GM18861 (cell line): ENCODE measurements around the gene PRKAG1.

Experiments used
- ATAC-seq: cut with Tn5 transposase; IDR thresholded peaks from one replicate; pipeline ENCODE4 v1.9.1; 2021; ENCODE audit not compliant: unreplicated experiment

PRKAG1 gene

DNA sequence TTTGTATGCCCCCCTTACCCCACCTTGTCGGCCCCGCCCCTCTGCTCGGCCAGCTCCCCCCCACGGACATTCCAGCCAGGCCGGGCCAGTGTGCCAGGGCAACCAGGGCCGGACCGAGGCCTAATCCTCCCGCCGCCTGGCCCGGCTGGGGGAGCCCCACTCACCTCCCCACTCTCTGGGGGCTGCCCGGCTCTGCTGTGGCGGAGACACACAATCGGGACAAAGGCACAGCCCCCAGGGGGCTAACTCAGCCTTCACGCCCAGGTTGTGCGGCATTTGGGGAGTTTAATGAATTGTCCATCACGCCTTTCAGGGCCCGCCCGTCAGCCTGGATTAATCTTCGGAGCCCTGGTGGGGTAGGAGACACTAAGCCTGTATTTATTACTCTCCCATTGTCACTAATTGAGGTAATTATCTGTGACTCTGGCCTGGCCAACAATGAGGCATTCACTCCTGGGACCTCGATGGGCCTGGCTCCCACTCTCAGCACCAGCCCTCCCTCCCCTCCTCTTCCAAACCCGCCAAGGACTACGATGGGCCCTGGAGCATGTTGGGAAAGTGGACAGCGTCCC is 31.8 kb downstream of the PRKAG1 start:
- ATAC-seq, result no peak

DNA sequence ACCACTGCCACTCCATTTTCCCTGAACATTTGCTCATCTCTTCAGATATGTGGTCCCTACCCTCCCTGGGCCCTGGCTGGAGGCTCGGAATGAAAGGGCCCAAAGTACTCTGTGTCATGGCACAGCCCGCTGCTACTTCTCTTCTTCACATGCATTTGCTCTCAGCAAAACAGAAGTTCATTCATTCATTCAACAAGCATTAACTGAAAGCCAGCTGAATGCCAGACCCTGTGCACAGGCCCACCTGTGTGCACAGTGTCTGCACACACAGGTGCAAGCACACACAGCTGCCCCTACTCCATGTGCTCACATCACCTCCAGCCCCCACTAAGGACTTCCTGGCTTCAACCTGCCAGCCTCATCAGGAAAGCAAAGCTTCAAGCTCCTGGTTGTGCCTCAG is 32.7 kb downstream of the PRKAG1 start:
- ATAC-seq, result no peak

DNA sequence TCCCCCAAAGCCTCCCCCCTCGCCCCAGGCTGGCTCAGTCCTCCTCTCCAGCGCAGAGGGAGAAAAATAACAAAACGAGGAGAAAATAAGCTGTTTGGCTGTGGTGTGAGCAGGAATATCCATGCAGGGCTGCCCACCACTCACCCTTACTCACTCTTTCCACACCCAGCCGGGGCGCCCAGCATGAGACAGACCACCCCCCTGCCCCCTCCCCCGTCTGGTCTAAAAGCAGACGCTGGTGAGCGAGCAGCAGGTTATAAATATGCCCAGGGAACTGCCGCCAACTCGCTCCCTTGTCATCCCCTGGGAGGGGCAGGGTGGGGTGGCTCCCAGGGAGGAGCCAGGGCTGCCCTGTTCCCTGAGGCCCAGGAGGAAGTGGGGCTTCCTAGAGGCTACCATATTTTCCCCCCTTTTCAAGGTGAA is 33.1 kb downstream of the PRKAG1 start:
- no peak for ATAC-seq

DNA sequence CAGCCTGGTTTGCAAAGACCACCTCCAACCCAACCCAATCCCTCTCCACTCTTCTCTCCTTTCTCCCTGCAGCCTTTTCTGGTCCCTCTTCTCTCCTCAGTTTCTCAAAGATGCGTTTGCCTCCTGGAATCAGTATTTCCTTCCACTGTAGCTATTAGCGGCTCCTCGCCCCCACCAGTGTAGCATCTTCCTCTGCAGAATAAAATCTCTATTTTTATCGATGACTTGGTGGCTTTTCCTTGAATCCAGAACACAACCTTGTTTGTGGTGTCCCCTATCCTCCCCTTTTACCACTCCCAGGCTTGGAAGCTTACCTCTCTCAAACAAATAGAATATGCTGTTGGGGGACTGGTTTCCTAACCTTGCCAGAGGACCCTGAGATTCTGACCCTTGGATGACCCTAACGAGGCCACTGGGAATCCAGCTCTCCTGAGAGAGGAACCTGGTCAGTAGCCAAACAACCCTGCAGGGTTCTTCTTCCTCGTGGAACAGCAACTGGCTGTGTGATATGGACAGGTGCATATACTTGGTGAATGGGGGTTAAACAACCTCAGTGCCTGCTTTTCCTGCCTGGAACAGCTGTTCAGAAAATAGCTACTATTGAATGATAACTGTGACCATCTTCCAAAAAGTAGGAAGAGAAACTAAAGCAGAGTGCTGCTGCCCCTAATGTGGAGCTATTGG is 36.0 kb downstream of the PRKAG1 start:
- no peak for ATAC-seq

DNA sequence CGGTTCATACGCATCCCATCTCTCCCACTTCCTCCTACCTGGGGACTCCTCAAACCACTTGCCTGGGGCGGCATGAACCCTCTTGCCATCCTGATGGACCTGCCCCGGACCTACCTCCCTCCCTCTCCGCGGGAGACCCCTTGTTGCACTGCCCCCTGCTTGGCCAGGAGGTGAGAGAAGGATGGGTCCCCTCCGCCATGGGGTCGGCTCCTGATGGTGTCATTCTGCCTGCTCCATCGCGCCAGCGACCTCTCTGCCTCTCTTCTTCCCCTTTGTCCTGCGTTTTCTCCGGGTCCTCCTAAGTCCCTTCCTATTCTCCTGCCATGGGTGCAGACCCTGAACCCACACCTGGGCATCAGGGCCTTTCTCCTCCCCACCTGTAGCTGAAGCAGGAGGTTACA is 36.8 kb downstream of the PRKAG1 start:
- ATAC-seq, result no peak

DNA sequence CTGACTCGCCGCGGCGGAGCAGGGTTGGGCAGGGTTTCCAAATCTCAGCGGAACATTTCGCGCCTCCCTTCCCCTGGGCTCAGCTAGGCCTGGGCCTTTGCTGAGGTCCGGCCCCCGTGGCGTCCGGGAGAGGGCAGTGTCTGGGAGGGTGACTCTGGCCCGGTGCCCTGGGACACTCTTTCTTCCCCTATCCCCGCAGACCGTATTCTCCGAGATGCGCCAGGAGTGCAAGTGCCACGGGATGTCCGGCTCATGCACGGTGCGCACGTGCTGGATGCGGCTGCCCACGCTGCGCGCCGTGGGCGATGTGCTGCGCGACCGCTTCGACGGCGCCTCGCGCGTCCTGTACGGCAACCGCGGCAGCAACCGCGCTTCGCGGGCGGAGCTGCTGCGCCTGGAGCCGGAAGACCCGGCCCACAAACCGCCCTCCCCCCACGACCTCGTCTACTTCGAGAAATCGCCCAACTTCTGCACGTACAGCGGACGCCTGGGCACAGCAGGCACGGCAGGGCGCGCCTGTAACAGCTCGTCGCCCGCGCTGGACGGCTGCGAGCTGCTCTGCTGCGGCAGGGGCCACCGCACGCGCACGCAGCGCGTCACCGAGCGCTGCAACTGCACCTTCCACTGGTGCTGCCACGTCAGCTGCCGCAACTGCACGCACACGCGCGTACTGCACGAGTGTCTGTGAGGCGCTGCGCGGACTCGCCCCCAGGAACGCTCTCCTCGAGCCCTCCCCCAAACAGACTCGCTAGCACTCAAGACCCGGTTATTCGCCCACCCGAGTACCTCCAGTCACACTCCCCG is 37.4 kb downstream of the PRKAG1 start:
- no peak for ATAC-seq

DNA sequence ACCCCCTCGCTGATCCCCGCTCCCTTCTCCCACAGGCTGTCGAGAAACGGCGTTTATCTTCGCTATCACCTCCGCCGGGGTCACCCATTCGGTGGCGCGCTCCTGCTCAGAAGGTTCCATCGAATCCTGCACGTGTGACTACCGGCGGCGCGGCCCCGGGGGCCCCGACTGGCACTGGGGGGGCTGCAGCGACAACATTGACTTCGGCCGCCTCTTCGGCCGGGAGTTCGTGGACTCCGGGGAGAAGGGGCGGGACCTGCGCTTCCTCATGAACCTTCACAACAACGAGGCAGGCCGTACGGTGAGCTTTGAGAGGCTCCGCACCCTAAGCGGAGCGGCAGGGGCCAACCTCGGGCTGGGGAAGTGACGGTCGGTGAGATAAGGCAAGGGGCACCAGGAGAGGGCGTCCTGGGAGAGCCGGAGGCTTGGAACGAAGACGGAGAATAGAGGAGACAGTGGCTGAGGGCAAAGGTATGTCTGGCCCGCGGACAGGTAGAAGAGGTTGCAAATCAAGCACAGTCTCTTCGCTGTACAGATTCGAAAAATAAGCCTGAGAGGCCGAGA is 38.1 kb downstream of the PRKAG1 start:
- ATAC-seq, result no peak

DNA sequence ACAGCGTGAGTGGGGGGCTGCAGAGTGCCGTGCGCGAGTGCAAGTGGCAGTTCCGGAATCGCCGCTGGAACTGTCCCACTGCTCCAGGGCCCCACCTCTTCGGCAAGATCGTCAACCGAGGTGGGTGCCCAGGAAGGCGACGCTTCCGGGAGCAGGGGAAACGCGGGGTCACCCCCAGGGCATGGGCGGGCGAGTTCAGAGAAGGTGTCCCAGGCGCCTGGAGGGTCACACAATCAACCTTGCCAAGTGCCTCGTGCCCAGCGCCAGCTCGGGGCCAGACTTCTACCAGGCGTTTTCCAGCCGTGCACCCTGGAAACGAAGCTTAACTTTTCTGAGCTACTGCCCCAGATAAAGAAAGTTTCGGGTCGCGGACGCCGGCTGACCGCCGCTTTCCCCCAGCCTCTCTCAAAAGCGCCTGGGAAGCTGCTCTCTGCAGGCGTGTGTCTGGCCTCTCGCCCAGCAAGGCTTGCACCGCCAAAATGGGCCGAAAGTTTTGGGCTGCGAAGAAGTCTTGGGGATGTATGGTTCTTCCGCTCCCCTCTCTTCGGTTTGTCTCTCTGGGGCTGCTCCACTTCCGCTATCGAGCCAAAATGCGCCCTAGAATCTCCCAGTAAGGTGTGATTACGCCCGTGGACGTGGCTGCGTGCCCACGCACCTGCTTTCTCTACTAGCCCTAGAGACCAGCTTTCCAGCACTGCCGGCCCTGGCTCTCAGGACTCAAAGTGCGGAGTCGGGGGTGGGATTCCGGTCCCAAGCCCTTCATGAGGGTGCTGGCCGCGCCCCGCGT is 38.8 kb downstream of the PRKAG1 start:
- ATAC-seq, result no peak

DNA sequence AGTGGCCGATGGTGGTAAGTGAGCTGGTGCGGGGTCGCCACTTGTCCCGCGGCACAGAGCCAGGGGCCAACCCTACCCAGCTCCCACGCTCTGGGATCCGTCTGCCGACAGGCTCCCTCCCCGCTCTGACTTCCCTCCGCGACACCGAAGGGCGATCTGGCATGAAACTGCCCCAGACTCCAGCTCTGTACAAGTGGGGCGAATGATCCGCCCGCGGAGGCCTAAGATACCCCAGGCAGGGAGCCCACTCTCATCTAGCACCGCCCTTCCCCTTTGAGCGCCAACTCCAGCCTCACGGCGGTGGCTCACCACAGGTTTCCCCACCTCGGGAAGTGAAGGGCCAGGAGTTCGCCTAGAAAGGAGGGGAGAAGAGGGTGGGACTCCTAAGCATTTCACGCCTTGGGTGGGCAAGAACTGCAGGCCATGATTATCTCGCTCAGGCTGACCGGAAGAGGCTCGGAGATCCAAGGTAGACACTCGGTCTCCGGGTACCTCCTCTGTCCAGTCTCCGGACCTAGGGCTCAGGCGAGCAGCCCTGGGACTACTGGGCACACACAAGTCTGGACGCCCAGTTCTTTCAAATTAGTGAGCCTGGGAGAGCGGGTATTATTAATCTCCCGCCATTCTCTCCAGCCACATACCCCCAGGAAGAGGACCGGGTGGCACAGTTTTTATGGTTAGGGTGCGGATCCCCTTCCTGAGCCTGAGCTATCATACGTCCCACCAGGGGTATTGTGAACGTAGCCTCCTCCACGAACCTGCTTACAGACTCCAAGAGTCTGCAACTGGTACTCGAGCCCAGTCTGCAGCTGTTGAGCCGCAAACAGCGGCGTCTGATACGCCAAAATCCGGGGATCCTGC is 39.6 kb downstream of the PRKAG1 start:
- ATAC-seq, result no peak

DNA sequence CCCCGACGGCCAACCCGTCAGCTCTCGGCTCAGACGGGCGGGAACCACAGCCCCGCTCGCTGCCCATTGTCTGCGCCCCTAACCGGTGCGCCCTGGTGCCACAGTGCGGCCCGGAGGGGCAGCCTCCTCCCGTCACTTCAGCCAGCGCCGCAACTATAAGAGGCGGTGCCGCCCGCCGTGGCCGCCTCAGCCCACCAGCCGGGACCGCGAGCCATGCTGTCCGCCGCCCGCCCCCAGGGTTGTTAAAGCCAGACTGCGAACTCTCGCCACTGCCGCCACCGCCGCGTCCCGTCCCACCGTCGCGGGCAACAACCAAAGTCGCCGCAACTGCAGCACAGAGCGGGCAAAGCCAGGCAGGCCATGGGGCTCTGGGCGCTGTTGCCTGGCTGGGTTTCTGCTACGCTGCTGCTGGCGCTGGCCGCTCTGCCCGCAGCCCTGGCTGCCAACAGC is 40.3 kb downstream of the PRKAG1 start, which contains the start of gene WNT1:
Gene WNT1 (plus strand): TSS at position 32 of the 450 bp plus-strand sequence. CDS start 329 bp downstream, at position 361.
- ATAC-seq, result no peak

DNA sequence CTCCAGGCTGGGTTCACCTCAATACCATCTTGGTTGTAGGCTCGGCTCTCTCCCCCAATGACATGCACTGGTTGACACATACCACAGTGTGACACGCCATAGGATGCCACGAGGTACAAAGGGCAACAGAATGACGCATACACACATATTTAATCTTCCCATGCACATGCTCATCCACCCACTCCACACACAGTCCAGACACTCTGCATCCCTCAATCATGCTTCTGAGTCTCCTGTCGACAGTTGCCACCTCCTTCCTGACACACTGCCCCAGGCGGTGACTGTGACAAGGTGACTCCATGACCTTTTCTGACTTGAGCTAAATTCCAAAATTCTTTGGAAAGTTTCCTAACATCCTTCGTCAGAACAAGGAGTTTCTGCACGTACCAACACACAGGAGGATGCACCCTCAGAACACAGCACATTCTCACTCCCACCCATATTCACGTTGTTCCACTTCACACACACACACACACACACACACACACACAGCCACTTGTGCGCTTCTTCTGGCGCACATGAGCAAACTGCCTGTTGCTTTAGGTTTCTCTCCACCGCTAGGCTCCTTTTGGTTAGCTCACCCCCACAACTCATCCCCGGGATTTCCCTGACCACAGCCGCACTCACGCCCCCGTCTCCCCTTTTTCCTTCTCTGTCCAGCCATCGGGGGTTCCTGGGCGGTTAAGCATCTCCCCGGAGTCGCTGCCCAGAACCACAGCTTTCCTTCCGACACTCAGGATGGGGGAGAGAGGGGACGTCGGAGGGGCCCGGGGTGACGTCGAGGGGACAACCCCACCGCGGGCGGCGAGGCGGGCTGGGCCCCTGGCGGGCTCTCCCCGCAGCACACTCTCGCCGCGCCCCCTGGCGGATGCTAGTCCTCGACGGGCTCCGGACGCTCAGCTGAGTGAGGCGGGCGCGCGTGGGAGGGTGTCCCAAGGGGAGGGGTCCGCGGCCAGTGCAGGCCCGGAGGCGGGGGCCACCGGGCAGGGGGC is 41.0 kb downstream of the PRKAG1 start:
- ATAC-seq, result no peak

DNA sequence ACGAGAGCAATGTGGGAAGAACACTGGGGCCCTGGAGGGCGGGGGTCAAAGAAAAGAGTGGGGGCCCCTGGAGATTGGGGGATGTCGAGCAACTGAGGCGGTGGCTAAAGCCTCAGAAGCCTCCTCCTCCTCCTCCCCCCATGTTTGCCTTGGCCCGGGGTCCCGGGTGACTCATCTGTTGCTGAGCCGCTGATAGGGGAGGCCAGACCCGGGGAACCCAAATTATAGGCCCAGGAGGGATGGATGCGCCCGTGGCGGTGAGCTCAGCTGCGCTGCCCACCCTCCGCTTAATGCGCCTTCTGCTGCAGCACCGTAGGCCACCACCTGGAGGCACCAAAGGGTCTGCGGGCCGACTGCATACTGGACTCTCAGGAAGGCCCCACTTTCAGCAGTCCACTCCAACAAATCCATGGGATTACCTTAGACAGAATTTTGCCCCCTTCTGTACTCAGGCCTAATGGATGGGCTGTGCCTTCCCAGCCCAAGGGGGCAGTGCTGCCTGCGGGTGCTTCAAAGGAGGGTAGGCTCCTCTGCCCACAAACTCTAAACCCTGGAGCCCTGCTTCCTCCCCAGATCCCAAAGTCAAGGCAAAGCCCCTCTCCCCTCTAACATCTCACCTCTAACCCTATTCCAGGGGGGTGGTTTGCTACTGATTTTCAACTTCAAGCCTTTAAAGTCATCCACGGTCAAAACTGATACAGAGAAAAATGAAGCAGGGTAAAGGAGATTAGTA is 44.5 kb downstream of the PRKAG1 start:
- no peak for ATAC-seq

DNA sequence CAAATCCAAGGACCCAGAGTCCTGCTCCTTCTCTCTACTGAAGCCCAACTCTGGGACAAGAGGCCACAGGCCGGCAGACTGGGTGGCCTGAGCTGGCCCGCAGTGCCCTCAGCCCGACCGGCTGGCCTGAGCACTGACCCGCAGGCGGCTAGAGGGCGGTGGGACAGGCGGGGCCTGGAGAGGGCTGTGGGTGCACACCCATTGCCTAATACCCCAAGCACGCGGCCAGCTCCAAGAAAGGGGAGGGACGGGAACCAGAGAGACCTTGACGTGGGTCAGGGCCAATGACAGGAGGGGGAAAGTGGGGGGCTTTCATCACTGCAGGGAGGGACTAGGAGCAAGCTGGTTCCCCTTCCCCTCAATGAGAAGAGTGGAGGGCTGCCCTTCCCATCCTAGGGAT is 45.0 kb downstream of the PRKAG1 start:
- ATAC-seq, result no peak

DNA sequence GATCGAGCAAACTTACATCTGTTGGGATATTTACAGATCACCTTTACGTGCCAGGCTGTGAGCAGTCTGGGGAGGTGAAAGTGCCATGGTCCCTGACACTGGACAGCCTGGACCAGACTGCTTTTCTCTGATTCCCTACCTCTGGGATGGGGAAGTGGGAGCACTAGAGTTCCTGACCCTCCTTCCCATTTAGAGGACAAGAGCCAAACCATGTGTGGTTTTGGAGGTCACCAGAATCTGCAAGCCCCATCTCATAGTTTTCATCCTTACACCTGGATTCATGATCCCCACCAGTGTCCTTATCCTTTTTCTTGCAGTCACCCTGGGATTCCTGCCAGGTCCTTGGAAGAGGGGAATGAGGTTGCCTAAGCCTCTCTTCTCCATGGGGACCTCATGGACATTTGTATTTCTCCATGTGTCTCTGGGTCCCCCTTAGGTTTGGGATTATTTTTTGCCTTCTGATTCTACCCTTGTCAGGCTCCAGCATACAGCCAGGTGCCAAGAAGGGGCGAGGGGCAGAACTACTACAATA is 45.6 kb downstream of the PRKAG1 start:
- no peak for ATAC-seq

DNA sequence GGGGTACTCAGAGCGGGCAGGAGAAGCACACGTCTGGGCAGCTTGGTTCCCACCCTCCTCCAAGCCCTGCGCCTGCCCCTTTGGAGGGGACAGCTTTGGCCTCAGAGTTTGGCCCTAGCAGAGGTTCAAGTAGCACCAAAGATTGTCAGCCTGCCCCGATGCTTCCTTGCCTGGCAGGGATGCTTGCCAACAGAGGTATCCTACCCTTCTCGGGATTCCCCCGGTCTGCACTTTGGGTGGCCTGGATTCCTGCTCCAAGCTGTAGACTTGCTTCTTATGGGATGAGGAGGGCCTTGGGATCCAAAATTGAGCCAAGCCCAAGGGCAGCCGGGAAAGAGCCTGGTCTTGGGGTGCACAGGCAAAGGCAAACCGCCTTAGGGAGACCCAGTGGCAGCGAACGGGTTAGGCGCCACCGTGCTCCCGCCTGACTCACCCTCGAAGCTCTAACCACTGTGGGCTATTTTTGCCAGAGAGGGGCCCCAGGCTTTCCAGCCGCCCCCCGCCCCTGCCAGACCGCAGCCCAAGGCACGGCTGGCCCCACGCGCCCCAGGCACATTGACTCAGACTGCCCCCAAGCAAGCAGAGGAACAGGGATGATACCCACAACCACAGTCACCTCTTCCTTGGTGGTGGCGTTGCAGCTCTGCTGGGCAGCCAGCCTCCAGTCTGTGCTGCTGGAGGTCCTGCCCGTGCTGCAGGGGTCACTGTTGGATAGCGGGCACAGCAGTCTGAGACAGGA is 46.2 kb downstream of the PRKAG1 start:
- no peak for ATAC-seq

DNA sequence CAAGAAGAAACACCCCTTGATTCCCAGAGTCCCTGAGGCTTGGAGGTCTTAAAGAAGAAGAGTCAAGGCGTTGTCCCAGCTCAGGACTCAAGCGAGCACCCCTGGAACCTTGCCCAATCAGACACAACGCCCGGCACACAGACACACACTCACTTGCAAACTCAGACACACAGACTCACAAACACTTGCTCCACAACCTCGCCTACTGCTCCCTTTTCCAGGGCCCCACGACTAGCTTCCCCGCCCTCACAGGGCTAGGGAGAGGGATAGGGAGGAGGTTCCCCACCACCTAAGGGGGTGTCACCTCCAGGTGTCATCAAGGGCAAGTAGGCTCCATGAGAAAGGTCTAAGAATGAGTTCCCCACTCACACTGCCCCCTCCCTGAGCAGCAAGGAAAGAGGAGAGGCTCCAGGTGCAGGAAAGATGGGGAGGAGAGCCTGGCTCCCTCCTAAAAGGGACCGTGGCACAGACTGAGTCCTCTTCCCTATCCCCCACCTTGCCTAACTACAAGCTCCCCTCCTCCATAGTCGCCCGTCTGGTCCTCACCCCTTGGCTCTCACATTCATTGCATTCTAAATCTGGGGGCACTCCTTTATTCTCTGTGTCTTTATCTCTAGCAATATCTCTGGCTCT is 47.8 kb downstream of the PRKAG1 start:
- no peak for ATAC-seq
